ENCODE measurements around the gene PLXNA1.

The PLXNA1 gene

DNA sequence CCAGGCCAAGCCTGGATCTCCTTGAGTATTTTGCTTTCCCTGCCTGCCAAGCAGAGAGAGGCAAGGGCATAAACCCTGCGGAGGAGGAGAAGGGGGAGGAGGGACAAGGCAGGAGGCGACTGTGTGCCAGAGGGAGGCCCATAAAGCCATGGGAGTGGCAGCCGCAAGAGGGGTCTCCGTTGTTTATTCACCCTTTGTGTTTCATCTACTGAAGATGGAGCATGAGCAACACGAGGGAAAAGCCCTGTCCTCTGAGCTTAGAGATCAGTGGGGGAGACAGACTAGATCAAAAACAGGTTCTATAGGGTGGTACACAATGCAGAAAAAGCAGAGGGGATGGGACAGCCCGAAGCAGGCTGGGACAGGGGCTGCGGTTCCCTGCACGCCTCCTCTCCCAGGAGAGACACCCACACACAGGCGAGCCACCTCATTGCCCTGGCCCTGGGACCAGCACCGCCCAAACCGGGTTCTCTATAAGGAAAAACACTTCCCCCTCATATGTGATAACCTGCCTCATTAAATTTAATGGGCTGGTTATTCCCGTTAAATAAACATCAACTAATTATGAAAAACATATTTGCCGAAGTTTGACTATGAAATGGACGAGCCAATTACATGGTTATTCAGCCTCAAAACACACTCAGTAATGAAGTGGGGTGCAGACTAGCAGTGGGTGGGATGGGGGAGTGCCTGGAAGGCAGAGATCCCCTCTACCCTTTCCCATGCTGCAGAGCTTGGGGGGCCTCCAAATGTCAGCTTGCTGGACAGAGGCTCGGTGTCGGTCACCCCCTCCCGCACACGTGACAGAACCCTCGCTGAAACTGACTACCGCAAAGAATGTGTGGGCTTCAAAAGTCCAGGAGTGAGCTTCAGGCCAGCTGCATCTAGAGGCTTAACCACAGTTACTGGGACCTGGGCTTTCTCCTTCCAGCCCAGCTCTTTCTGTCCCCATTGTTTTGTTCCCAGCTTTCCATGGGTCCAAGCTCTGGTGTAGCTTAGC lies 14.2 kb upstream of the PLXNA1 start:
- DNase-seq, result no peak

DNA sequence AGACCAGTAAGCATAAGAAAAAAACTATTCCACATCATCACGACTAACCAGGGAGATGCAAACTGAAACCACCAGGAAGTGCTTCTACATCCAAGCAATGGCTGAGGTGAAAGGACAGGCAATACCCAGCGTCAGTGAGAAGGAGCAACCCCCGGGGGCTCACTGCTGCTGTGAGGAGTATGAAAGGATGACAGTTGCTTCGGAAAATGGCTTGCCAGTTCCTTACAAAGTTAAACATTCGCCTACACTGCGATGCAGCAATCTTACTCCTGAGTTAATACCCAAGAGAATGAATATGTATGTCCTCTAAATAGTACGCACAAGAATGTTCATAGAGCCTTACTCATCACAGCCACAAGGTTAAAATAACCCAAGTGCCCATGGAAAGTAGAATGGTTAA lies 13.3 kb upstream of the PLXNA1 start:
- DNase-seq, result no peak

DNA sequence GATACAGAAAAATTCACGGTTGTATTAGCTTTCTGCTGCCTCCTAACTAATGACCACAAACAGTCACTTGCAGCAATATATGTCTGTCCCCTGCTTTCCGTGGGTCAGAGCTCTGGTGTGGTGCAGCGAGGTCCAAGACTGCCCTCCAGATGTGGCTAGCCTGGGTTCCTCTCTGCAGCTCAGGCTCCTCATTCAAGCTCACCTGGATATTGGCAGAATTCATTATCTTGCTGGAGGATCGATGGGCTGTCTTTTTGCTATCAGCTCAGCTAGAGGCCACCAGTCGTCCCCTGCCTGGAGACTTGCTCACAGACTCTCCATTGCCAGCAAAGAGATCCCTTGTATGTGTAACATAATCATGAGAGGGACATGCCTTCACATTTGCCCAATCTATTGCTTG lies 12.8 kb upstream of the PLXNA1 start:
- no peak for DNase-seq

DNA sequence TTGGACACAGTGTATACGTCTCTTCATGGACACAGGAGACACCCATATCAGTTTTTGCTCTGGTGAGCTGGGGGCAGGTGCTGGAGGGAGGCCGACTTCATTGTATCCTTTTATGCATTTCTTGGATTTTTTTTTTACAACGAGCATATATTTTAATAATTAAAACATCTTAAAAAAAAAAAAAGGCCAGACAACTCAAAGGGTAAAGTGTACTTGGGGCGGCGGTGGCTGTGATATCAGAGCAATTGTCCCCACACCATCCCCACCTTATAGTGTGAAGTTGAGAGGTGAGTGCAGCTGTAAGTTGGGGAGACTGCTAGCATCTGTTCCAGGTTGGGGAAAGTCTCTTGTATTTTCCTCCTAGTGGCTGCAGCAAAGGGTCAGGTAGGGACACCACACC lies 12.0 kb upstream of the PLXNA1 start:
- no peak for DNase-seq

DNA sequence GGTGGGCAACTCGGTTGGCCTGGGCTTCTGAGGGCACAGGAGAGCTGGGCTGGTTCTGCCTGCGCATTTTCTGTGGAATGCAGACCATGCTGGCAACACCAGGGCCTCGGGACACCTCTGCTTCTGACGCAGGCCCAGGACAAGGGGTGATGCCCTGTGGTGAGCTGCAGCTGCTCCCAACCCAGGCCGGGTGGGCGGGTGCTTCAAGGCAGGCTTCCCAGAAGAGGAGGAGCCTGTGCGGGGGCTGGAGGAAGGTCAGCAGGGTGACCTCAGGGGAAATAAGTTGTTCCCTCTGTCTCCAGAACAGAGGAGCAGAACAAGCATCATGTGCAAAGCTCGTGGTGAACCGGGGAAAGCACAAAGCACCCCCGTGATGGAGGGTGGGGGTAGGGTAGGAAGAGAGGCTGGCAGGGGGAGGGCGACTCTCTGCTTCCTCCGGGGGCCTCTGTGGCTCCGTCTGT lies 11.0 kb upstream of the PLXNA1 start:
- no peak for DNase-seq

GRCh38 chr3:126972866-126973265 lies 10.0 kb upstream of the PLXNA1 start:
- no peak for DNase-seq

GRCh38 chr3:126973814-126974213 lies 9.1 kb upstream of the PLXNA1 start:
- no peak for DNase-seq

DNA sequence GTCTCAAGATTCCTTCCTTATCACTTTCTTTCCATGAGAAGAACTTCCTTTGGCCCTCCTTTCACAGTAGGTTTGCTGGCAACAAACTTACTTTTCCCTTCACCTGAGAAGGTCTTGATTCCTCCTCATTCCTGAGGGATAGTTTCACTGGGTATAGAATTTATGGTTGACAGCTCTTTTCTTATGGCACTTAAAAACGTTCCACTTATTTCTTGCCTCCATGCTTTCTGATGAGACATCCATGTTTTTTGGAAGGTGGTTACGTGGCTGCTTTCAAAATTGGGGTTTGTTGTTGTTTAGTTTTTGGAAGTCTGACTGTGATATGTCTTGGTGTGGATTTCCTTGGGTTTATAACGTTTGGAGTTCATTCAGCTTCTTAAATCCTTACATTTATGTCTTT lies 8.2 kb upstream of the PLXNA1 start:
- DNase-seq, result no peak

- DNase-seq, result no peak
Observed at GRCh38 chr3:126976906-126977305, 6.0 kb upstream of the PLXNA1 start.

DNA sequence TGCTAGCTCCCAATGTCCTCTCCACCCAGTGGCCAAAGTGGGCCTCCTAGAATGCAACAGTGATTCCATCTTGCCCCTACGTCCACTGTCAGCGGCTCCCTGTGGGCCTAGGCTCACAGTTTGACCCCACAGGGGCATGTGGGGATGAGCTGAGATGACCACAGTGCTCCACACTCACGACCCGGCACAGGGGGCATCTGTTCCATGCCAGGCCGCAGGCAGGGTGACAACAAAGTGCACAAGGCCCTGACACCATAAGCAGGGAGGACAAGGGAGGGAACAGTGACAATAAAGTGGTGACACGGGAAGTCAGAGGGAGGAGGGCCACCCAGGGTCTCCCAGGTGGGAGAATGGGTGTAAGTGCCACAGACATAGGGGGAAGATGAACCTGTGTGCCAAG lies 5.1 kb upstream of the PLXNA1 start:
- no peak for DNase-seq

DNA sequence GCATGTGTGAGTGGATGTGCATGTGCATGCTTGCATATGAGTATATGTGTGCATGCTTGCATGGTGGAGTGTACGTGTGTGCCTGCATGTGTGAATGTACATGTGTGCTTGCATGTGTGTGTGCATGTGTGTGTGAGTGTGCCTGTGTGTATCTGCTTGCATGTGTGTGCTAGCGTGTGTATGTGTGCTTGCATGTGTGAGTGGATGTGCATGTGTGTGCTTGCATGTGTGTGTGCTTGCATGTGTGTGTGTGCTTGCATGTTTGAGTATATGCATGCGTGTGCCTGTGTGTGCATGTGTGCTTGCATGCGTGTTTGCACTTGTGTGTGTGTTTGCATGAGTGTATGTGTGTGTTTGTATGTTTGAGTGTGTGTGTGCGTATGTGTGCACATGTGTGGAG lies 4.6 kb upstream of the PLXNA1 start:
- no peak for DNase-seq

GRCh38 chr3:126979046-126979628 lies 3.8 kb upstream of the PLXNA1 start:
- no peak for DNase-seq

GRCh38 chr3:126980266-126980811 lies 2.6 kb upstream of the PLXNA1 start:
- no peak for DNase-seq

GRCh38 chr3:126982126-126982470 lies 817 bp upstream of the PLXNA1 start:
- no peak for DNase-seq

- DNase-seq, result no peak
Observed at GRCh38 chr3:126983276-126983652, 349 bp downstream of the PLXNA1 start.

GRCh38 chr3:126983653-126984390 lies 907 bp downstream of the PLXNA1 start:
- no peak for DNase-seq

DNA sequence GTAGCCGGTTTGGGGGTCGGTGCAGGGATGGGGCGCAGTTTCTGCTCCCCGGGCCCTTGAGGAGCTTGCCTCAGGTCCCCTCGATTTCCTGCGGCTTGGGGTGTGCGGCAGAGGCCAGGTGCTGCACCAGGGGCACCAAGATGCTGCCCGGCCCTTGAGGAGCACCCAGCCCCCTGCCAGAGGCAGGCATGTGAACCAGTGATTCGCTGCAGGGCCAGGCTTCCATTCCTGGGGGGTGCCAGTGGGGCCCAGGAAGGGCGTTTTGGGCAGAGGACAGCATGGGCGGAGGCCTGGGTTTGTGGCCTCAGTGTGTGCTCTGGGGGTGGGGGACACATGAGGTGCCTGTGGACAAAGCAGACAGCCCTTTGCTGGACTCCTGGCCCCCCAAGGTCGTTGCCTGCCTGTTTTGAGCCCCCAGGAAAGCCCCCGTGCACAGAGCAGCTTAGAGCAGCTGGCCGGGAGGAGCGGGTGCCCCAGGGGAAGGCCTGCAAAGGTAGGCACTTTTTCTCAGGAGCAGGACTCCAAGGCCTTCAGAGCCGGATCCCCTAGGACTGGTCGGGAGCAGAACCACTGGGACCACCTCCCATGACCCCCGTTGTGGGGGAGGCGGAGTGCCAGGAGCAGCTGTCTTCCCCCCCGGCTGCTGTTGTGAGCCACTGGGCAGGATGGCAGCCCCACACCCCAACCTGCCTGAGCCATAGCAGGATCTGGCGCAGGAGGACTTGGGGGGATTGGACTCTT lies 1.6 kb downstream of the PLXNA1 start:
- no peak for DNase-seq

GRCh38 chr3:126985132-126985985 lies 2.4 kb downstream of the PLXNA1 start:
- DNase-seq, result no peak

- DNase-seq, result no peak
Observed at GRCh38 chr3:126986001-126986400, 3.1 kb downstream of the PLXNA1 start.

- DNase-seq, result no peak
Observed at GRCh38 chr3:126987129-126987528, 4.2 kb downstream of the PLXNA1 start.

- no peak for DNase-seq
Observed at GRCh38 chr3:126987596-126987995, 4.7 kb downstream of the PLXNA1 start.

Data from NCI-H1930 (cell line).